ENCODE data around the gene PRAC2. TPM values are rescaled to one million over a fixed set of nuclear protein-coding genes. Genes with fewer than 3 reads are reported as not detected.

The PRAC2 gene
- total RNA-seq, 1 experiment from 2014 or later, result not detected

DNA sequence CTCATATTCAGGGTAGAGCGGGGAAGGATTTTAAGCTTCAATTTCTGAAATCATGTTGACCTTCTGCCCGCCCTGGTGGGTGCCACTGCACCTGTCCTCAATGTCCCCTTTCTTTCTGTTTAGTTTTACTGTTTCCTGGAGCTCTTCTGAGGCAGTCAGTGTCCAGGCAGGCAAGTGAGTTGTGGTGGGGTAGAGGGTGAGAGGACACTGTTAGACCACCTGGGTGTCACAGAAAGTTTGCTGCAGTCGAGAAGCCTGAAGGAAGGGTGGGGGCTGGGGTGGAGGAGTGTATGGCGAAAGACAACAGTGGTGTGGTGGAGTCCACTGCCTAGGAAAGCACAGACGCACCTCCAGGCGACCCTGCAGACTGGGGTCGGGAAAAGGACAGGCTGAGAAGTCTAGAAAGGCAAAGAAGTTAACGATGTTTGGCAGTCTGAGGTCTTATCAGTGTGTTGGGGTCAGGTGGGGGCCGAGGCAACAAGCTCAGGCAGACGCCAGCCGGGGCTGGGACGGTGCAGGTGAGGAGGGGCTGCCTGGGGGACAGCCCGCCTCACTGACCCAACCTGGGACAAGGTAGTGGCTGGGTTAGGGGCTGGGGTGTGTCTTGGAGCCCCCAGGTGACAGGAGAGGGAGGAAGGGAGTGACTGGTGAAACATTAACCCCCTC lies 28.9 kb downstream of the PRAC2 start (continued):
- TF ChIP-seq CBX3 (IDR thresholded peaks at IDR 0.05; ENCODE audit: low read depth) (no peak), POLR2A (IDR thresholded peaks at IDR 0.05; ENCODE audit: borderline replicate concordance, extremely low read depth, insufficient read depth, insufficient read length) (no peak), EGR1 (IDR thresholded peaks at IDR 0.05; ENCODE audit: low read depth) (no peak), ZNF274 (IDR thresholded peaks at IDR 0.05; ENCODE audit: low read depth, low read length) (no peak), ZFX (IDR thresholded peaks at IDR 0.05) (no peak), JUND (IDR thresholded peaks at IDR 0.05) (no peak), RAD21 (IDR thresholded peaks at IDR 0.05; ENCODE audit: low read depth) (no peak)
- TF ChIP-seq, protein P1, sequence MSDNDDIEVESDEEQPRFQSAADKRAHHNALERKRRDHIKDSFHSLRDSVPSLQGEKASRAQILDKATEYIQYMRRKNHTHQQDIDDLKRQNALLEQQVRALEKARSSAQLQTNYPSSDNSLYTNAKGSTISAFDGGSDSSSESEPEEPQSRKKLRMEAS (IDR thresholded peaks at IDR 0.05), result no peak

DNA sequence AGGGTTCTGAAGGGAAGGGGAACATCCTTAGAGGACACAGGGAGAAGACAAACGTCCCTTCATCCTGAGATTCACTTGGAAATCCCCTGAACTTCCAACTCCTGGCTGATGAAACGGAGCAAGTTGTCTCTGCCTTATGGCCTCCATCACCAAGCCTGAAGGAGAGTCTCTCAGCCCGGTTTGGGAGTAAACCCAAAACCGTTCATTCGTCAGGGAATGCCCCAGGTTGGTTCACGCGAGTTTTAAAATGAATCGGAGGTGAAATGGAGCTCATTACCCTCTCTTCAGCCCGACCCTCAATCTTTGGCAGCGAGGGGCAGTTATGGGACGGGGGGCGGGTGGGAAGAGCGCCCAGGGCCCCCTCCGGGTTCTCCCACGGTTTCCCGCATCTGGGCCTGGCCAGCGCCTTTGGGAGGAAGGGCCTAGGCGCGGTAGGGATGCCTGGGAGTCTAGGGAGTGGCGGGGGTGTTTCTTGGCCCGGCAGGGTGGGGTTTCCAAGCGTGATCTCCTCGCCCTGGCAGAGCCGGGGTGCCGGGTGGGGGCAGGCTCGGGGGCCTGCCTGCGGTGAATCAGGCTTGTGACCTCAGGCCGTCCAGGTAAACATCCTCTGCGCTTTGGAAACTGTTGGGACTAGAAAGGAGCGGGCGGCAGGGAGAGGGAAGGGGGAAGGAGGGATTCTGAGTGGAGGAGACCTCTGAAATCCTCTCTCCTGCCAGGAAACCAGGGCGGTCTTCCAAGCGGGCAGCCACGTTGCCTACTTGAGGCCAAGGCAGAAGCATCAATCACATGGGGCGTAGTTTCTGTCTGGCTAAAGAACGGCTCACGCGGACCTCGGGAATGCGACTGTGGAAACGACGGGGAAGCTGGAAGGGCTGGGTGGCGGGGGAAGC lies 29.7 kb downstream of the PRAC2 start:
- ATAC-seq (no peak), DNase-seq (ENCODE audit: low read depth, low spot score) (no peak)
- H3K9me2 ChIP-seq (ENCODE audit: insufficient read depth), result no peaks in the 10 kb centered on the region
- ChIA-PET RAD21 (ENCODE audit: low non-redundant PET in 1 of 2, low total read pairs in 2 of 2, uncharacterized antibody in 2 of 2, unreplicated experiment in 2 of 2) (no interaction called here), CTCF (no interaction called here), POLR2A (no interaction called here)
- H4K20me1 ChIP-seq (ENCODE audit: insufficient read depth), result no peaks in the 10 kb centered on the region
- H3K4me2 ChIP-seq (ENCODE audit: low read length), result no peak overlapping the region
- H3K27me3 ChIP-seq (ENCODE audit: insufficient read depth, low read length), result 0 out of 2 replicates have a peak, but pooled peaks cover 11% of the 10 kb centered on the region
- TF ChIP-seq POLR2A (IDR thresholded peaks at IDR 0.05; ENCODE audit: borderline replicate concordance, extremely low read depth, insufficient read depth, insufficient read length) (no peak), SRF (IDR thresholded peaks at IDR 0.05; ENCODE audit: low read depth) (no peak), ZNF274 (IDR thresholded peaks at IDR 0.05; ENCODE audit: low read depth, low read length) (no peak), ZFX (IDR thresholded peaks at IDR 0.05) (no peak), EZH2phosphoT487 (IDR thresholded peaks at IDR 0.05; ENCODE audit: borderline replicate concordance) (no peak), RAD21 (IDR thresholded peaks at IDR 0.05; ENCODE audit: low read depth) (no peak)
- TF ChIP-seq, protein P2, sequence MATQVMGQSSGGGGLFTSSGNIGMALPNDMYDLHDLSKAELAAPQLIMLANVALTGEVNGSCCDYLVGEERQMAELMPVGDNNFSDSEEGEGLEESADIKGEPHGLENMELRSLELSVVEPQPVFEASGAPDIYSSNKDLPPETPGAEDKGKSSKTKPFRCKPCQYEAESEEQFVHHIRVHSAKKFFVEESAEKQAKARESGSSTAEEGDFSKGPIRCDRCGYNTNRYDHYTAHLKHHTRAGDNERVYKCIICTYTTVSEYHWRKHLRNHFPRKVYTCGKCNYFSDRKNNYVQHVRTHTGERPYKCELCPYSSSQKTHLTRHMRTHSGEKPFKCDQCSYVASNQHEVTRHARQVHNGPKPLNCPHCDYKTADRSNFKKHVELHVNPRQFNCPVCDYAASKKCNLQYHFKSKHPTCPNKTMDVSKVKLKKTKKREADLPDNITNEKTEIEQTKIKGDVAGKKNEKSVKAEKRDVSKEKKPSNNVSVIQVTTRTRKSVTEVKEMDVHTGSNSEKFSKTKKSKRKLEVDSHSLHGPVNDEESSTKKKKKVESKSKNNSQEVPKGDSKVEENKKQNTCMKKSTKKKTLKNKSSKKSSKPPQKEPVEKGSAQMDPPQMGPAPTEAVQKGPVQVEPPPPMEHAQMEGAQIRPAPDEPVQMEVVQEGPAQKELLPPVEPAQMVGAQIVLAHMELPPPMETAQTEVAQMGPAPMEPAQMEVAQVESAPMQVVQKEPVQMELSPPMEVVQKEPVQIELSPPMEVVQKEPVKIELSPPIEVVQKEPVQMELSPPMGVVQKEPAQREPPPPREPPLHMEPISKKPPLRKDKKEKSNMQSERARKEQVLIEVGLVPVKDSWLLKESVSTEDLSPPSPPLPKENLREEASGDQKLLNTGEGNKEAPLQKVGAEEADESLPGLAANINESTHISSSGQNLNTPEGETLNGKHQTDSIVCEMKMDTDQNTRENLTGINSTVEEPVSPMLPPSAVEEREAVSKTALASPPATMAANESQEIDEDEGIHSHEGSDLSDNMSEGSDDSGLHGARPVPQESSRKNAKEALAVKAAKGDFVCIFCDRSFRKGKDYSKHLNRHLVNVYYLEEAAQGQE (IDR thresholded peaks at IDR 0.05; ENCODE audit: low read depth), result no peak
- H3K4me1 ChIP-seq (ENCODE audit: control insufficient read depth in 1 of 2, insufficient read depth in 2 of 2, low read length in 2 of 2), result peaks cover 0 to 7% of the 10 kb centered on the region in 2 experiments; a peak in 1 of 4 replicates
- no peak overlapping the region for H3K27ac ChIP-seq (ENCODE audit: low read depth, low read length)
- BruUV-seq (replicated peaks), result no TSS peak
- H3K36me3 ChIP-seq (ENCODE audit: control insufficient read depth in 1 of 2, insufficient read depth in 2 of 2, low read length in 2 of 2), result no peaks in the 10 kb centered on the region
- H2AFZ ChIP-seq (ENCODE audit: low read depth, low read length, poor library complexity, severe bottlenecking), result no peak overlapping the region
- H3K9ac ChIP-seq (ENCODE audit: low read length), result no peak overlapping the region
- no peak overlapping the region for H3K4me3 ChIP-seq (replicated peaks in 1 of 2; ENCODE audit: low read depth in 1 of 2, low read length in 2 of 2)
- intact Hi-C loops (cut with micrococcal nuclease), result no loop called here
- no peaks in the 10 kb centered on the region for H3K9me3 ChIP-seq (ENCODE audit: control insufficient read depth in 1 of 2, insufficient read depth in 1 of 2, low read depth in 1 of 2, low read length in 2 of 2)
- no peaks in the 10 kb centered on the region for H3K79me2 ChIP-seq (ENCODE audit: insufficient read depth, low read length)
